HG03342 (cell line): ENCODE measurements around the gene TYRO3.
"Not testable (repeated sequence)": the region's sequence is repeated elsewhere in the genome, so short reads cannot be mapped to it uniquely, and the experiment has no call there.

Experiments used
- ATAC-seq: cut with Tn5 transposase; IDR thresholded peaks from one replicate; pipeline ENCODE4 v1.9.1; 2021; ENCODE audit warnings: mild to moderate bottlenecking, moderate library complexity; ENCODE audit not compliant: unreplicated experiment

Gene TYRO3

GRCh38 chr15:41571948-41572347 lies 12.9 kb downstream of the TYRO3 start:
- ATAC-seq: no peak

GRCh38 chr15:41572866-41573265 lies 13.9 kb downstream of the TYRO3 start:
- ATAC-seq: no peak

- ATAC-seq: no peak
Measured at GRCh38 chr15:41573396-41573795, 14.4 kb downstream of the TYRO3 start.

GRCh38 chr15:41574158-41574557 lies 15.1 kb downstream of the TYRO3 start:
- ATAC-seq: no peak

DNA sequence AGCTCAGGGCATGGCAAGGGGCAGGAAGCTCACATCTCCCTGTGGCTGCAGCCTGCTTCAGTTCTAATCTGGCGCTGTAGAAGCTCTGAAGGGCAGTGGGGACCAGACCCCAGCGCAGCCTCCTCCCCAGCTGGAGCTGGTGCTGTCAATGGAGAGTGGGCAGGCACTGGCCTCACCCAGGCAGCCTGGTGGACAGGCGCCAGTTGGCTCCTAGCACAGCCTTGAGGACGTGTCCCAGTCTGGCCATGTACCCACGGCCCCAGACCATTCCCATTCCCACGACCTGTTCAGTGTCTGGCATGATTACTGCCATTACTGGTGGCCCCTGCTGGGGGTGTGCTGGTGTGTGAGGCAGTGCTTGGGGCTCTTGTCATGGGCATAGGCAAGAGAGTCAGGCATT lies 16.3 kb downstream of the TYRO3 start:
- ATAC-seq: no peak

- no peak for ATAC-seq
Measured at GRCh38 chr15:41577863-41578735, 19.1 kb downstream of the TYRO3 start.

DNA sequence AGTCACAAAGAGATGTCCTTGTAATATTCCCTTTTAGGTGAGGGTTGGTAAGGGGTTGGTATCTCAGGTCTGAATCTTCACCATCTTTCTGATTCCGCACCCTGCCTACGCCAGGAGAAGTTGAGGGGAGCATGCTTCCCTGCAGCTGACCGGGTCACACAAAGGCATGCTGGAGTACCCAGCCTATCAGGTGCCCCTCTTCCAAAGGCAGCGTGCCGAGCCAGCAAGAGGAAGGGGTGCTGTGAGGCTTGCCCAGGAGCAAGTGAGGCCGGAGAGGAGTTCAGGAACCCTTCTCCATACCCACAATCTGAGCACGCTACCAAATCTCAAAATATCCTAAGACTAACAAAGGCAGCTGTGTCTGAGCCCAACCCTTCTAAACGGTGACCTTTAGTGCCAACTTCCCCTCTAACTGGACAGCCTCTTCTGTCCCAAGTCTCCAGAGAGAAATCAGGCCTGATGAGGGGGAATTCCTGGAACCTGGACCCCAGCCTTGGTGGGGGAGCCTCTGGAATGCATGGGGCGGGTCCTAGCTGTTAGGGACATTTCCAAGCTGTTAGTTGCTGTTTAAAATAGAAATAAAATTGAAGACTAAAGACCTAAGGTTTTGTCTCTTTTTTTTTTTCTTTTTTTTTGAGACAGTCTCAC lies 19.8 kb downstream of the TYRO3 start:
- ATAC-seq: no peak

GRCh38 chr15:41581110-41581509 lies 22.1 kb downstream of the TYRO3 start:
- no peak for ATAC-seq

DNA sequence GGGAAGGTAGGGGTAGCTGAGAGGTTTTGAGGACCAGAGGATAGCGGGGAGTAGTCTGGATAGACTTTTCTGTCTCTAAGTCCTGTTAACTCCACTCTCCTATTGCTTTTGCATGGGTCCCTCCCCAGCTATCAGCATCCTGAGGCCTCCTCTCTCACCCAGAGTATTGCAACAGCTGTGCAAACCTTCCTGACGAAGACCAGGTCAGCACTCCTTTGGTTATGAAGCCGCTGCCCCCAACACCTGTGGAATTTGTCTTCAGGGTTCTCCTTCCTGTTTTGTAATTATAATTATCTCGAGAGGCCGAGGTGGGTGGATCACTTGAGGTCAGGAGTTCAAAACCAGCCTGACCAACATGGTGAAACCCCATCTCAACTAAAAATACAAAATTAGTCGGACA lies 24.8 kb downstream of the TYRO3 start:
- no peak for ATAC-seq

GRCh38 chr15:41584636-41585126 lies 25.7 kb downstream of the TYRO3 start:
- no peak for ATAC-seq

DNA sequence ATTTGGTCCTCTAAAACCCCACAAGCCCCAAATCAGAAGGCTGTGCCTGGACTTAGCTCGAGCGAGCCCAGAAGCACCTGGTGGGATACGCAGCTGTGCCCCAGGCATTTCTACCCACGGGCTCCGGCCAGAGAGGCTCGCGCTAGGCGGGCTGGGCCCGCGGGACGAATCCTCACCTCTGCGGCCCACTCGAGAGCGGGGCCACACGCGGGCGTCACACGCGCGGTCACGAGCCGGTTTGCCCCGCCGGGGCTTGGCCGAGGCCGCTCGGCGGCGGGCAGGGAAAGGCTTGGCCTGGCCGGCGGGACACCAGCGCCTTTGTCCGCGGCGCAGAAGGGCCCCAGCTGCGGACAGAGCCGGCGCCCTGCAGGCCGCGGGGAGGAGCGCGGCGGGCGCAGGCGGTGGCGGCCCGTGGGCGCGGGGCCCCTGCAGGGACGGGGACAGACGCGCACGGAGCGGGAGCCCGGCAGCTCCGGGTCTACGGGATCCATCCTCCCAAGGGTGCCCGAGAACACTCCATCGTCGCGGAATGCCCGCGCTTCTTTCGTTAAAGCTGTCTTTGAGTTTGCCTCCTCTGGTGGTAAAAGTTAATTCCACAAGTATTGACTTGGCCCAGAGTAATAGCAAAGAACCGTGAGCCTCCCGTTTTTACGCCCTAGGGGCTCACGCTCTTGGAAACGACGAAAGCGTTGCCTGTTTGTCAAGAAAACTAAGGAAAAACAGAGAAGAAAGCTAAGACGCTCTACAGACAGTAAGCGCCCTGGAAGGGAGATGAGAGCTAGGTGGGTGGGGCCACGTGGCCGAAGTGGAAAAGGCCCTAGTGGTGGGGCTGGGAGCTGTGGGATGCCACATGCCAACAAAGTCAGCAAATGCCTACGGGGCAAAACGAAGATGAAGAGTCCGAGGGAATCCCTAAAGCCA lies 26.4 kb downstream of the TYRO3 start:
- no peak for ATAC-seq

- not testable (repeated sequence) for ATAC-seq
Measured at GRCh38 chr15:41586531-41587282, 27.7 kb downstream of the TYRO3 start.

DNA sequence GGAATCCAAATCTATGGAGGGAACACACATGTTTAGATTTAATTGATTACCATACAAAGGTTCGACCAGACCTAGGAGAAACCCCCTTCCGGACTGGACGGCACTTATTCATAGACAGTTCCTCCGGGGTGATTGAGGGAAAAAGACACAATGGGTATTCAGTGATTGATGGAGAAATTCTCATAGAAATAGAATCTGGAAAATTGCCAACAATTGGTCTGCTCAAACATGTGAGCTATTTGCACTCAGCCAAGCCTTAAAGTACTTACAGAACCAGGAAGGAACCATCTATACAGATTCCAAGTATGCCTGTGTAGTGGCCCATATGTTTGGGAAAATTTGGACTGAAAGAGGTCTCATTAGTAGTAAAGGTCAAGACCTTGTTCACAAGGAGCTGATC lies 30.0 kb downstream of the TYRO3 start:
- ATAC-seq: not testable (repeated sequence)

DNA sequence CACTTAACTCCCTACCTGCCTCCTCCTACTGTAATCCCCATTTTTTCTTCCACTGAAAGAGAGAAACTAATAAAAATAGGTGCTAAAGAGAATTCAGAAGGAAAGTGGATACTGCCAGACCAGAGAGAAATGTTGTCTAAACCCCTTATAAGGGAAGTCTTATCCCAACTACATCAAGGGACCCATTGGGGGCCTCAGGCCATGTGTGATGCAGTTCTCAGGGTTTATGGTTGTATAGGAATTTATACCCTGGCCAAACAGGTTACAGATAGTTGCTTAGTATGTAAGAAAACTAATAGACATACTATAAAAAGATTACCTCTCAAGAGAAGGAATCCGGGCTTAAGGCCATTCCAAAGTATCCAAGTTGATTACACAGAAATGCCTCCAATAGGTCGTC lies 30.6 kb downstream of the TYRO3 start:
- not testable (repeated sequence) for ATAC-seq

DNA sequence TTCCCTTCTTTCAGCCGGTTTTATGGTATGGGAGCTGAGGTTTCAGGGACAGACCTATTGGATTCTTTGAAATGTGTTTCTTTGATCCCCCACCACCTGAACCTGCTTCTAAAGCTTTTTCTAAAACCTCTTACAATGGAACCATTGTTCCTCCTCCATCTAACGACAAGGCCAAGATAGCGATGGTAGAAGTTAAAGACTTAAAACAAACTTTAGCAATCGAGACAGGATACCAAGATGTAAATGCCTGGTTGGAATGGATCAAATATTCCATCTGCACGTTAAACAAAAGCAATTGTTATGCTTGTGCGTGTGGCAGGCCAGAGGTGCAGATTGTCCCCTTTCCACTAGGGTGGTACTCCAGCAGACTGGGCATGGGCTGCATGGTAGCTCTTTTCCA lies 32.2 kb downstream of the TYRO3 start:
- ATAC-seq: not testable (repeated sequence)

DNA sequence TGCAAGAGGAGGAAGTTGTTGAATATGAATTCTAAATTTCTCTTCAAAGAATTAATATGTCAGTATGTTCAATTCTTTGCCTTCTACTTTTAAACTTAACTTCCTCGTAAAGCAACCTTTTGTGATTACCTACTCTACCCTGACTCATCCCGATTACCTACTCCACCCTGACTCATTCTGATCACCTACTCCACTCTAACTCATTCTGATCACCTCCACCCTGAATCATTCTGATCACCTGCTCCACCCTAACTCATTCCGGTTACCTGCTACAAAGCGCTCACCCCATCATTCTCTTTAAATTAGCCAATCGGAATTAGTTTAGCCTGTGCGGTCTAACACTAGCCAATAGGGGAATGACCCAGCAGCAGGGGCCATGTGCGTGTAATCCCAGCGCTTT lies 33.7 kb downstream of the TYRO3 start:
- not testable (repeated sequence) for ATAC-seq

GRCh38 chr15:41594801-41595746 lies 36.1 kb downstream of the TYRO3 start:
- no peak for ATAC-seq

DNA sequence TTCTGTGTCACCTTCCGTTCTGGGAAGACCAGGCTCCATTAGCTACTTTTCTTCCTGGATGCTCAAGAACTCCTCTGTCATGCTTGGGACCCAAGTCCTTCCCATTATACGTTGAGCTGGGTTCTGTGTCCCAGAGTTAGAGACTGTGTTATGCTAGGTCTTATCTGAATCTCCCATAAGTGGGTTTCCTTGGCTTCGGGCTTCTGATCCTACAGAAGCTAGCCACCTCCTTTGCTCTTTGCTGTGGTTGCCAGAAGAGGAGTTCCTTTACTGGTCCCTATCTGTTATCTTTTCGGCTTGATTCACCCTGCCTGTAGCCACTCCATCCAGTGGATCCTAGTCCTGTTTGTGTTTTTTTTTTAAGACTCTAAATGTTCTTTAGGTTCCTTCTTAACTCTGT lies 38.0 kb downstream of the TYRO3 start:
- ATAC-seq: no peak

- no peak for ATAC-seq
Measured at GRCh38 chr15:41597787-41598186, 38.8 kb downstream of the TYRO3 start.
